Measurements from ENCODE around the gene QARS1. TPM values are rescaled to one million over a fixed set of nuclear protein-coding genes. Genes with fewer than 3 reads are reported as not detected.

Gene QARS1
- total RNA-seq, 1 donor from 2014 or later: 417 TPM

GRCh38 chr3:49111347-49111746, 6.8 kb upstream of the QARS1 start:
- Mint-ChIP-seq H3K27me3 (no peaks in the 10 kb centered on the region), H3K4me1 (ENCODE audit: low read depth) (no peaks in the 10 kb centered on the region), H3K4me3 (ENCODE audit: low read depth) (no peak overlapping the region), H3K27ac (no peak overlapping the region), H3K36me3 (ENCODE audit: insufficient read depth) (peaks cover 15% of the 10 kb centered on the region), H3K9me3 (ENCODE audit: low read depth) (no peaks in the 10 kb centered on the region)
- DNase-seq (ENCODE audit: low spot score, unreplicated experiment): no peak
- TF ChIP-seq CTCF (IDR thresholded peaks at IDR 0.05; ENCODE audit: unreplicated experiment): no peak

- Mint-ChIP-seq H3K4me1 (ENCODE audit: low read depth) (peaks cover under 1% of the 10 kb centered on the region), H3K36me3 (ENCODE audit: insufficient read depth) (peaks cover 11% of the 10 kb centered on the region), H3K27ac (no peak overlapping the region), H3K4me3 (ENCODE audit: low read depth) (no peak overlapping the region), H3K9me3 (ENCODE audit: low read depth) (no peaks in the 10 kb centered on the region), H3K27me3 (no peaks in the 10 kb centered on the region)
- no peak for DNase-seq (ENCODE audit: low spot score, unreplicated experiment)
- no peak for TF ChIP-seq CTCF (IDR thresholded peaks at IDR 0.05; ENCODE audit: unreplicated experiment)
Measured at GRCh38 chr3:49110780-49111179, 6.2 kb upstream of the QARS1 start.

GRCh38 chr3:49108346-49108745, 3.8 kb upstream of the QARS1 start:
- TF ChIP-seq CTCF (IDR thresholded peaks at IDR 0.05; ENCODE audit: unreplicated experiment): no peak
- H3K4me1 Mint-ChIP-seq (ENCODE audit: low read depth): peaks cover 20% of the 10 kb centered on the region
- H3K4me3 Mint-ChIP-seq (ENCODE audit: low read depth): no peak overlapping the region
- H3K36me3 Mint-ChIP-seq (ENCODE audit: insufficient read depth): peaks cover 7% of the 10 kb centered on the region
- DNase-seq (ENCODE audit: low spot score, unreplicated experiment): no peak
- H3K9me3 Mint-ChIP-seq (ENCODE audit: low read depth): no peaks in the 10 kb centered on the region
- no peaks in the 10 kb centered on the region for H3K27me3 Mint-ChIP-seq
- no peak overlapping the region for H3K27ac Mint-ChIP-seq

- peaks cover 13% of the 10 kb centered on the region for H3K36me3 Mint-ChIP-seq (ENCODE audit: insufficient read depth)
- H3K4me3 Mint-ChIP-seq (ENCODE audit: low read depth): peak overlapping the region; percentile 99
- H3K27ac Mint-ChIP-seq: peak overlapping the region; percentile 99
- H3K27me3 Mint-ChIP-seq: no peaks in the 10 kb centered on the region
- H3K4me1 Mint-ChIP-seq (ENCODE audit: low read depth): peaks cover 22% of the 10 kb centered on the region
- no peak for TF ChIP-seq CTCF (IDR thresholded peaks at IDR 0.05; ENCODE audit: unreplicated experiment)
- no peaks in the 10 kb centered on the region for H3K9me3 Mint-ChIP-seq (ENCODE audit: low read depth)
- DNase-seq (ENCODE audit: low spot score, unreplicated experiment): no peak
Measured at GRCh38 chr3:49104052-49104426, 518 bp downstream of the QARS1 start.

GRCh38 chr3:49100046-49100615, 4.4 kb downstream of the QARS1 start:
- no peaks in the 10 kb centered on the region for H3K9me3 Mint-ChIP-seq (ENCODE audit: low read depth)
- H3K4me3 Mint-ChIP-seq (ENCODE audit: low read depth): no peak overlapping the region
- no peaks in the 10 kb centered on the region for H3K27me3 Mint-ChIP-seq
- H3K27ac Mint-ChIP-seq: no peak overlapping the region
- peaks cover 17% of the 10 kb centered on the region for H3K4me1 Mint-ChIP-seq (ENCODE audit: low read depth)
- no peak for TF ChIP-seq CTCF (IDR thresholded peaks at IDR 0.05; ENCODE audit: unreplicated experiment)
- peaks cover 17% of the 10 kb centered on the region for H3K36me3 Mint-ChIP-seq (ENCODE audit: insufficient read depth)
- no peak for DNase-seq (ENCODE audit: low spot score, unreplicated experiment)

Measured in progenitor cell of endocrine pancreas (in vitro differentiated cells).